Osteoblast (primary cell): Measurements from ENCODE around the gene CD276. TPM values are rescaled to one million over a fixed set of nuclear protein-coding genes. Genes with fewer than 3 reads are reported as not detected.

Source experiments
- DNase-seq: peaks from one replicate; pipeline ENCODE4 v3.0.0; 2011; ENCODE audit warnings: low spot score, mixed read lengths; ENCODE audit not compliant: insufficient read length; ENCODE audit errors: missing footprints
- H2AFZ ChIP-seq: 2 replicates; pipeline ENCODE4 v1.6.0; 2011; ENCODE audit warnings: mild to moderate bottlenecking, low read length
- H3K27ac ChIP-seq: 2 replicates; pipeline ENCODE4 v1.5.1; 2011; ENCODE audit warnings: mild to moderate bottlenecking, low read depth, low read length, moderate library complexity
- H3K27me3 ChIP-seq: 2 replicates; pipeline ENCODE4 v1.6.0; 2012; ENCODE audit warnings: mild to moderate bottlenecking, control low read depth, inconsistent platforms, low read length, moderate library complexity; ENCODE audit not compliant: insufficient read depth
- H3K36me3 ChIP-seq: 2 replicates; pipeline ENCODE4 v1.5.1; 2011; ENCODE audit warnings: mild to moderate bottlenecking, low read length, control low read depth, moderate library complexity; ENCODE audit not compliant: insufficient read depth
- H3K4me1 ChIP-seq: 2 replicates; pipeline ENCODE4 v1.5.1; 2011; ENCODE audit warnings: mild to moderate bottlenecking, low read length, control low read depth, moderate library complexity; ENCODE audit not compliant: insufficient read depth
- H3K4me2 ChIP-seq: 2 replicates; pipeline ENCODE4 v1.6.0; 2011; ENCODE audit warnings: mild to moderate bottlenecking, low read length; ENCODE audit not compliant: insufficient read depth
- H3K4me3 ChIP-seq: fragments of 200-600 bp; sonication (generic); 3 replicates; pipeline ENCODE4 v1.5.1; 2012; ENCODE audit warnings: mild to moderate bottlenecking, low read length, inconsistent platforms; ENCODE audit not compliant: insufficient read depth
- H3K79me2 ChIP-seq: 2 replicates; pipeline ENCODE4 v1.6.0; 2012; ENCODE audit warnings: mild to moderate bottlenecking, low read length, control low read depth, inconsistent platforms; ENCODE audit not compliant: insufficient read depth
- H3K9me3 ChIP-seq: 2 replicates; pipeline ENCODE4 v1.5.1; 2011; ENCODE audit warnings: low read depth, low read length, control low read depth
- H4K20me1 ChIP-seq: 2 replicates; pipeline ENCODE4 v1.6.0; 2012; ENCODE audit warnings: mild to moderate bottlenecking, low read length, control low read depth; ENCODE audit not compliant: insufficient read depth
- total RNA-seq: library from RNA; depleted of rRNA; stranded (reverse); fragments of >200 nt; gene quantifications from 2 replicates; pipeline ENCODE4 v1.2.3, GENCODE V29; 2012
- TF ChIP-seq, protein P1 (sequence below): IDR thresholded peaks from 2 replicates; pipeline ENCODE4 v1.5.1; 2011; ENCODE audit warnings: mild to moderate bottlenecking, low read depth, low read length, moderate library complexity; ENCODE audit errors: extremely low read depth

The CD276 gene
- total RNA-seq, 1 donor: 154 TPM

- Histone ChIP-seq H3K79me2 (no peaks in the 10 kb centered on the region), H3K27me3 (peaks cover 42% of the 10 kb centered on the region), H4K20me1 (no peaks in the 10 kb centered on the region), H3K9me3 (no peaks in the 10 kb centered on the region), H3K27ac (no peak overlapping the region), H3K4me2 (no peak overlapping the region), H3K4me1 (no peaks in the 10 kb centered on the region), H3K36me3 (no peaks in the 10 kb centered on the region), H2AFZ (no peak overlapping the region), H3K4me3 (no peak overlapping the region)
- TF ChIP-seq, protein P1, sequence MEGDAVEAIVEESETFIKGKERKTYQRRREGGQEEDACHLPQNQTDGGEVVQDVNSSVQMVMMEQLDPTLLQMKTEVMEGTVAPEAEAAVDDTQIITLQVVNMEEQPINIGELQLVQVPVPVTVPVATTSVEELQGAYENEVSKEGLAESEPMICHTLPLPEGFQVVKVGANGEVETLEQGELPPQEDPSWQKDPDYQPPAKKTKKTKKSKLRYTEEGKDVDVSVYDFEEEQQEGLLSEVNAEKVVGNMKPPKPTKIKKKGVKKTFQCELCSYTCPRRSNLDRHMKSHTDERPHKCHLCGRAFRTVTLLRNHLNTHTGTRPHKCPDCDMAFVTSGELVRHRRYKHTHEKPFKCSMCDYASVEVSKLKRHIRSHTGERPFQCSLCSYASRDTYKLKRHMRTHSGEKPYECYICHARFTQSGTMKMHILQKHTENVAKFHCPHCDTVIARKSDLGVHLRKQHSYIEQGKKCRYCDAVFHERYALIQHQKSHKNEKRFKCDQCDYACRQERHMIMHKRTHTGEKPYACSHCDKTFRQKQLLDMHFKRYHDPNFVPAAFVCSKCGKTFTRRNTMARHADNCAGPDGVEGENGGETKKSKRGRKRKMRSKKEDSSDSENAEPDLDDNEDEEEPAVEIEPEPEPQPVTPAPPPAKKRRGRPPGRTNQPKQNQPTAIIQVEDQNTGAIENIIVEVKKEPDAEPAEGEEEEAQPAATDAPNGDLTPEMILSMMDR: no peak
- DNase-seq: peak; percentile 92
Observed at GRCh38 chr15:73751511-73751898, 67.3 kb downstream of the CD276 start.

GRCh38 chr15:73751899-73752805, 68.0 kb downstream of the CD276 start:
- Histone ChIP-seq H4K20me1 (no peaks in the 10 kb centered on the region), H3K9me3 (no peaks in the 10 kb centered on the region), H3K4me1 (no peaks in the 10 kb centered on the region), H3K79me2 (no peaks in the 10 kb centered on the region), H3K27ac (no peak overlapping the region), H2AFZ (no peak overlapping the region), H3K27me3 (peaks cover 39% of the 10 kb centered on the region), H3K4me2 (peak overlapping the region; percentile 48), H3K4me3 (peak overlapping the region; percentile 58), H3K36me3 (no peaks in the 10 kb centered on the region)
- TF ChIP-seq, protein P1: no peak
- peak; percentile 87 for DNase-seq

GRCh38 chr15:73752806-73753193, 68.6 kb downstream of the CD276 start:
- Histone ChIP-seq H3K4me2 (peak overlapping the region; percentile 48), H3K36me3 (no peaks in the 10 kb centered on the region), H3K9me3 (no peaks in the 10 kb centered on the region), H2AFZ (no peak overlapping the region), H3K4me1 (no peaks in the 10 kb centered on the region), H3K27me3 (peaks cover 40% of the 10 kb centered on the region), H3K79me2 (no peaks in the 10 kb centered on the region), H3K27ac (no peak overlapping the region), H3K4me3 (peak overlapping the region; percentile 58), H4K20me1 (no peaks in the 10 kb centered on the region)
- DNase-seq: peak; percentile 95
- TF ChIP-seq, protein P1: no peak

DNA sequence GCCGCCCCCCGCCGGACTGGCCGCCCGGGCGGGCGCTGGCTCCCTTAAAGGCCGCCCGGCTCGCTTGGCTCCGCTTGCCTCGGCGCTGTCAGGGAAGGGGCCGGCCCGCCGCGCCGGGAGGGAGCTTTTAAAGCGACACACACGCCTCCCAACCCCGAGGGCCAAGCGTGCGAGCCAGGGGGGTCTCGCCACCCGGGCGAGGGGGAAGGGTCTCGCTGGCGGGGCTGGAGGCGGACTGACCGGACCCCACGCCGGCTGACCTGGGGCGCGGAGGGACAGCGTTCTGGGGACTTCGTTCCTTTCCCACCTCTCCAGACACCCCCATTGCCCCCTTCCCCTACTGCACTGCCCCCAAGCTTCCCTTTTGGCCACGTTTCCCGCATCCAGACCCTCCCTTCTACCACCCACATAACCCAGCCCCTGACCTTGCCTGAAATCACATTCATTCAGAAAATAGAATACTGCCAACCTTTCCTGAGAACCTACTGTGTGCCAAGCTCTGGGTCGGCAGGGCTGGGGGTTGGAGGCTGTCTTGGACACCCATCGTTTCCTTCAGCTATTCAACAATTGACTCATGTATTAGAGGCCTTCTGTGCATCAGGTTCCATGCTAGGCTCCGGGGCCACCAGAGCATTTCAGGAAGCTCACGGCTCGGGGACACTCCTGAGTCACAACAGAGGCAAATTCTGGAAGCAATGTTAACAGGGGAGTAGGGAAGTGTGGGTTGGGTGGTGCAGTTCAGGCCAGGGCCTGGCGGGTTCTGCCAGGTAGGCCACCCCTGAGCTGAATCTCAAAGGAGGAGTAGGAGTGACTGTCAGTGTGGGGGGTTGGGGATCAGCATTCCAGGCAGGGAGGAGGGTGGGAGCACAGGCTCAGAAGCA, 69.3 kb downstream of the CD276 start, which contains the start of gene INSYN1:
TSS of gene INSYN1 (minus strand) at position 102 of the 881 bp plus-strand sequence. CDS start 2,221 bp downstream, outside the sequence.
- Histone ChIP-seq H3K4me3 (peak within 1 kb of the TSS; percentile 58), H3K36me3 (no peaks in the 10 kb centered on the region), H3K4me1 (no peaks in the 10 kb centered on the region), H4K20me1 (no peaks in the 10 kb centered on the region), H3K9me3 (no peaks in the 10 kb centered on the region), H3K27me3 (peaks cover 47% of the 10 kb centered on the region), H2AFZ (no peak within 1 kb of the TSS), H3K4me2 (peak within 1 kb of the TSS; percentile 48), H3K27ac (no peak within 1 kb of the TSS), H3K79me2 (no peaks in the 10 kb centered on the region)
- peak; percentile 97 for DNase-seq
- TF ChIP-seq, protein P1: no peak
